ENCODE measurements around the gene APMAP. TPM values are rescaled to one million over a fixed set of nuclear protein-coding genes. Genes with fewer than 3 reads are reported as not detected.

APMAP gene
- polyA plus RNA-seq, 1 of the 3 experiments (the other 2 are of a cell fraction): 107 TPM

- no peak overlapping the region for H3K9ac ChIP-seq
- no peaks in the 10 kb centered on the region for H3K9me2 ChIP-seq
- no peak overlapping the region for H3K4me3 ChIP-seq (ENCODE audit: low read depth in 2 of 2, low read length in 1 of 2)
- no peaks in the 10 kb centered on the region for H3K4me1 ChIP-seq (ENCODE audit: control insufficient read depth in 1 of 2, insufficient read depth in 2 of 2, low read depth in 1 of 2, low read length in 1 of 2)
- H3K27me3 ChIP-seq (ENCODE audit: insufficient read depth): no peaks in the 10 kb centered on the region
- H3K9me3 ChIP-seq: no peaks in the 10 kb centered on the region
- H2AFZ ChIP-seq (ENCODE audit: low read depth): no peak overlapping the region
- CTCF ChIA-PET: no interaction called here
- WGBS (ENCODE audit: low lambda C conversion rate): 13% methylated on average over 4 of the region's 4 CpGs
- H4K20me1 ChIP-seq (ENCODE audit: insufficient read depth): no peaks in the 10 kb centered on the region
- no peaks in the 10 kb centered on the region for H3K36me3 ChIP-seq (replicated peaks in 1 of 2; ENCODE audit: control insufficient read depth in 1 of 2, insufficient read depth in 2 of 2, low read length in 1 of 2)
- H3K27ac ChIP-seq (ENCODE audit: low read depth in 2 of 2, low read length in 1 of 2): no peak overlapping the region
- H3K4me2 ChIP-seq: no peak overlapping the region
- H3K79me2 ChIP-seq (ENCODE audit: insufficient read depth): no peaks in the 10 kb centered on the region
- TF ChIP-seq IRF3 (IDR thresholded peaks at IDR 0.05; ENCODE audit: low read depth, low read length): no peak
- no peak for TF ChIP-seq RFX5 (IDR thresholded peaks at IDR 0.05; ENCODE audit: low read length)
- no peak for TF ChIP-seq EZH2phosphoT487 (IDR thresholded peaks at IDR 0.05; ENCODE audit: borderline replicate concordance, low read depth)
- TF ChIP-seq CHD2 (IDR thresholded peaks at IDR 0.05; ENCODE audit: low read length, partially characterized antibody): no peak
- no peak for TF ChIP-seq RXRA (IDR thresholded peaks at IDR 0.05; ENCODE audit: borderline replicate concordance, low read depth)
- no peak for TF ChIP-seq POLR2AphosphoS5 (IDR thresholded peaks at IDR 0.05; ENCODE audit: low read depth, low read length)
- TF ChIP-seq, protein P1, sequence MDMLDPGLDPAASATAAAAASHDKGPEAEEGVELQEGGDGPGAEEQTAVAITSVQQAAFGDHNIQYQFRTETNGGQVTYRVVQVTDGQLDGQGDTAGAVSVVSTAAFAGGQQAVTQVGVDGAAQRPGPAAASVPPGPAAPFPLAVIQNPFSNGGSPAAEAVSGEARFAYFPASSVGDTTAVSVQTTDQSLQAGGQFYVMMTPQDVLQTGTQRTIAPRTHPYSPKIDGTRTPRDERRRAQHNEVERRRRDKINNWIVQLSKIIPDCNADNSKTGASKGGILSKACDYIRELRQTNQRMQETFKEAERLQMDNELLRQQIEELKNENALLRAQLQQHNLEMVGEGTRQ (IDR thresholded peaks at IDR 0.05; ENCODE audit: borderline replicate concordance, low read depth, low read length): no peak
- TF ChIP-seq MAX (IDR thresholded peaks at IDR 0.05; ENCODE audit: low read depth): no peak
- no peak for TF ChIP-seq TEAD4 (IDR thresholded peaks at IDR 0.05; ENCODE audit: borderline replicate concordance, insufficient read depth)
- TF ChIP-seq, protein P2, sequence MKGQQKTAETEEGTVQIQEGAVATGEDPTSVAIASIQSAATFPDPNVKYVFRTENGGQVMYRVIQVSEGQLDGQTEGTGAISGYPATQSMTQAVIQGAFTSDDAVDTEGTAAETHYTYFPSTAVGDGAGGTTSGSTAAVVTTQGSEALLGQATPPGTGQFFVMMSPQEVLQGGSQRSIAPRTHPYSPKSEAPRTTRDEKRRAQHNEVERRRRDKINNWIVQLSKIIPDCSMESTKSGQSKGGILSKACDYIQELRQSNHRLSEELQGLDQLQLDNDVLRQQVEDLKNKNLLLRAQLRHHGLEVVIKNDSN (IDR thresholded peaks at IDR 0.05; ENCODE audit: borderline replicate concordance, low read depth): no peak
- no peak for TF ChIP-seq NRF1 (IDR thresholded peaks at IDR 0.05; ENCODE audit: low read depth, low read length)
- no peak for TF ChIP-seq JUND (IDR thresholded peaks at IDR 0.05)
- no peak for TF ChIP-seq EP300 (IDR thresholded peaks at IDR 0.05; ENCODE audit: borderline replicate concordance in 1 of 2, low read depth in 1 of 2, low read length in 1 of 2)
- no peak for TF ChIP-seq FOXM1 (IDR thresholded peaks at IDR 0.05; ENCODE audit: low read depth)
- TF ChIP-seq MEF2A (IDR thresholded peaks at IDR 0.05; ENCODE audit: borderline replicate concordance, low read depth): no peak
- TF ChIP-seq RCOR1 (IDR thresholded peaks at IDR 0.05; ENCODE audit: low read length): no peak
- TF ChIP-seq PBX3 (IDR thresholded peaks at IDR 0.05): no peak
- TF ChIP-seq YY1 (IDR thresholded peaks at IDR 0.05; ENCODE audit: low read depth): no peak
- no peak for TF ChIP-seq NFIC (IDR thresholded peaks at IDR 0.05; ENCODE audit: borderline replicate concordance)
- H3F3A ChIP-seq (replicated peaks; ENCODE audit: insufficient read depth): no peaks in the 10 kb centered on the region
- DNase-seq: no peak
- POLR2A ChIA-PET: no interaction called here
Observed at GRCh38 chr20:24939036-24939435, 53.5 kb downstream of the APMAP start.
